Stomach (tissue), 4 donors: ENCODE measurements around the gene RELN.

Experiments
- EP300 ChIP-seq: sonication (generic); formaldehyde crosslinking; IDR thresholded peaks from one replicate; pipeline ENCODE4 v1.6.1; 2017; ENCODE audit warnings: antibody characterized with exemption
- POLR2A ChIP-seq, 4 donors: fragments of 450-650 bp; IDR thresholded peaks; one replicate each; pipeline ENCODE4 v1.6.1; 2016; ENCODE audit warnings: antibody characterized with exemption in 4 of 4, control low read depth in 2 of 4, mild to moderate bottlenecking in 1 of 4, moderate library complexity in 1 of 4
- POLR2AphosphoS5 ChIP-seq, 3 donors: sonication (generic); formaldehyde crosslinking; IDR thresholded peaks; one replicate each; pipeline ENCODE4 v1.6.1; 2016; ENCODE audit warnings: antibody characterized with exemption in 3 of 3
- TF ChIP-seq, protein P1 (sequence below), 7 experiments: fragments of 450-650 bp in 4 of 7; fragments of 200-600 bp in 3 of 7; sonication (generic) in 3 of 7; IDR thresholded peaks; one replicate each; pipeline ENCODE4 v1.5.1; 2016 to 2019; ENCODE audit warnings: antibody characterized with exemption in 7 of 7, control low read depth in 2 of 7, mild to moderate bottlenecking in 1 of 7

DNA sequence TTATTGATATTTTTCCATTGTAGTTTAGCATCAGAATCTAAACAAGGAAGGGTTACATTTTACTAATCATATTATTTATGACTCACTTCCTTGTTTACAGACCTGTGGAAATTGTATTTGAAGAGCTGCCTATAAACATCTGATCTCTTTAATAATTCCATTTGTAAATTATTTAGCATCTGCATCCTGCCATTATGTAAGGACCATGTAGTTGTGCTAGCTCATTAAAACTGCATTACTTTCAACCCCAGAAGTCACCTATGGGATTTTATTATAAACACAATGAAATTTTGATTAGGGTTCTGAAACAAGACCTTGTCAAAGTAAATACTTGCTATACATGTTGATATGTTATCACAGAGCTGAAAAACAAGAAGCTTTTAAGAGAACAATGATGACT lies 396.6 kb downstream of the RELN start:
- TF ChIP-seq, protein P1, sequence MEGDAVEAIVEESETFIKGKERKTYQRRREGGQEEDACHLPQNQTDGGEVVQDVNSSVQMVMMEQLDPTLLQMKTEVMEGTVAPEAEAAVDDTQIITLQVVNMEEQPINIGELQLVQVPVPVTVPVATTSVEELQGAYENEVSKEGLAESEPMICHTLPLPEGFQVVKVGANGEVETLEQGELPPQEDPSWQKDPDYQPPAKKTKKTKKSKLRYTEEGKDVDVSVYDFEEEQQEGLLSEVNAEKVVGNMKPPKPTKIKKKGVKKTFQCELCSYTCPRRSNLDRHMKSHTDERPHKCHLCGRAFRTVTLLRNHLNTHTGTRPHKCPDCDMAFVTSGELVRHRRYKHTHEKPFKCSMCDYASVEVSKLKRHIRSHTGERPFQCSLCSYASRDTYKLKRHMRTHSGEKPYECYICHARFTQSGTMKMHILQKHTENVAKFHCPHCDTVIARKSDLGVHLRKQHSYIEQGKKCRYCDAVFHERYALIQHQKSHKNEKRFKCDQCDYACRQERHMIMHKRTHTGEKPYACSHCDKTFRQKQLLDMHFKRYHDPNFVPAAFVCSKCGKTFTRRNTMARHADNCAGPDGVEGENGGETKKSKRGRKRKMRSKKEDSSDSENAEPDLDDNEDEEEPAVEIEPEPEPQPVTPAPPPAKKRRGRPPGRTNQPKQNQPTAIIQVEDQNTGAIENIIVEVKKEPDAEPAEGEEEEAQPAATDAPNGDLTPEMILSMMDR (IDR thresholded peaks at IDR 0.05): no peak
- TF ChIP-seq POLR2AphosphoS5 (IDR thresholded peaks at IDR 0.05) (no peak), EP300 (no peak), POLR2A (IDR thresholded peaks at IDR 0.05) (no peak)
